Measurements from ENCODE around the gene AMOTL2. TPM values are rescaled to one million over a fixed set of nuclear protein-coding genes. Genes with fewer than 3 reads are reported as not detected.

The AMOTL2 gene
- total RNA-seq, 1 experiment from 2014 or later, result 153 TPM

DNA sequence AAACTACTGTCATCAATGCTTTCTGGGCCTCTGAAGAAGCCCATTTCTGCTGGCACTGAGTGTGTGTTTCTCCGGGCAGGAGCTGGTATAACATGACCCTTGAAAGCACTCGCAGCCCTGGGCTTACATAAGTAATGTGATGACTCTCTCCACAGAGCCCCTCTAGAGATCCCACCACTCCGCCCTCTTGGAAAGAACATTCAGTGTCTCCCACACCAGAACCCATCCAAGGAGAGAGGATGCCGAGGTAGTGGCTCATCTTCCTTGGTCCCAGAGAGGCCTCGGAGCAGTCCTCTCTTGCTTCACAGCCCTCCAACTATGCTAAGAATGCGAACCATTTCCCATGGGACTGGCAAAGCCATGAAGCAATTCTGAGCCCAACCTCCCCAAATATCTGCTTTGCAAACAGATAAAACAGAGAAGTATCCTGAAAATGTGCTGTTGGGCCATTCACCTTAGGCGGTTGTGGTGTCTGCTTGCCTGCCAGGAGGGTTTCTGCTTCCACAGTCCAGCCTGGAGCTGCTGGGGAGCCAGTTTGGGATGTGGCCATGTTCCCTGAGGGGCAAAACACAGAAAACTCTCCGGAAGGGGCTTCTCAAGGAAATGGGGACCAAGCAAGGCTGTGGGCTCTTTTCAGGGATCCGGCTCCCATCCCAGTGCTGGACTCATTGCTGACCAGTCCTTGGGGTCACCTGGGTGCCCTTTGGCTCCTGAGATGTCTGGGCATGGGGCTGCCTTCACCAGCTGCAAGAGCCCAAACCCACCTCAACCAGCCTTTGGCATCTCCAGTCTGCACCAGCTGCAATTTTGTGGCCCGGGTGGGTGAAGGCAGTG, 47.3 kb downstream of the AMOTL2 start:
- intact Hi-C loops (cut with micrococcal nuclease; ENCODE audit: unreplicated experiment), result no loop called here
- H3K4me3 Mint-ChIP-seq (ENCODE audit: low read depth, unreplicated experiment), result no peak overlapping the region
- no TSS peak for BruUV-seq (replicated peaks)
- H3K27ac Mint-ChIP-seq (ENCODE audit: unreplicated experiment), result peak overlapping the region; percentile 20
- DNase-seq, result peak; percentile 68
- H3K4me1 Mint-ChIP-seq (ENCODE audit: low read depth, unreplicated experiment), result peaks cover 80% of the 10 kb centered on the region
- CTCF ChIA-PET, result interaction anchor here (1.1 kb wide), 2 partner anchors 18 to 55 kb away, joined by 3 read pairs; no protein-coding TSS in a partner anchor
- no peaks in the 10 kb centered on the region for H3K36me3 Mint-ChIP-seq (ENCODE audit: insufficient read depth, unreplicated experiment)
- TF ChIP-seq, protein P1, sequence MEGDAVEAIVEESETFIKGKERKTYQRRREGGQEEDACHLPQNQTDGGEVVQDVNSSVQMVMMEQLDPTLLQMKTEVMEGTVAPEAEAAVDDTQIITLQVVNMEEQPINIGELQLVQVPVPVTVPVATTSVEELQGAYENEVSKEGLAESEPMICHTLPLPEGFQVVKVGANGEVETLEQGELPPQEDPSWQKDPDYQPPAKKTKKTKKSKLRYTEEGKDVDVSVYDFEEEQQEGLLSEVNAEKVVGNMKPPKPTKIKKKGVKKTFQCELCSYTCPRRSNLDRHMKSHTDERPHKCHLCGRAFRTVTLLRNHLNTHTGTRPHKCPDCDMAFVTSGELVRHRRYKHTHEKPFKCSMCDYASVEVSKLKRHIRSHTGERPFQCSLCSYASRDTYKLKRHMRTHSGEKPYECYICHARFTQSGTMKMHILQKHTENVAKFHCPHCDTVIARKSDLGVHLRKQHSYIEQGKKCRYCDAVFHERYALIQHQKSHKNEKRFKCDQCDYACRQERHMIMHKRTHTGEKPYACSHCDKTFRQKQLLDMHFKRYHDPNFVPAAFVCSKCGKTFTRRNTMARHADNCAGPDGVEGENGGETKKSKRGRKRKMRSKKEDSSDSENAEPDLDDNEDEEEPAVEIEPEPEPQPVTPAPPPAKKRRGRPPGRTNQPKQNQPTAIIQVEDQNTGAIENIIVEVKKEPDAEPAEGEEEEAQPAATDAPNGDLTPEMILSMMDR (IDR thresholded peaks at IDR 0.05; ENCODE audit: unreplicated experiment), result no peak
- no peaks in the 10 kb centered on the region for H3K27me3 Mint-ChIP-seq (ENCODE audit: unreplicated experiment)
- no peaks in the 10 kb centered on the region for H3K9me3 Mint-ChIP-seq (ENCODE audit: low read depth, unreplicated experiment)

DNA sequence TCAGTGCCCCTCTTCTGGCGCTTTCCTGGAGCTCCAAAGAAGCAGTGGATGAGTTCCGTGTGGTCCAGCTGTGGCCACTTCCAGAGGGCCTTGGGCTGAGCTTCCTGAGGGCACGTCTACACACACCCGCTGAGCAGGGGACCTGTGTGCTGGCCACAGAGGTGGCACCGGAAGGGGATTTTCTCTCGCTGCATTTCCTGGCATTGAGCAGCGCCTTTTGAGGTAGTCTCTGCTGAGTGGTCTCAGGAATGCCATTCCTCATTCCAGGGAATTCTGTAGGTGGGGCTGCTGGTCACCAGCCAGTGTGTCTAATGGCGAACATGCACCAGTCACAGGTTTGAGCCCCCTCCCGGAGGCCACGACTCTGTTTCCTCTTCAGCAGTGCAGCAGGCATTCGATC, 48.1 kb downstream of the AMOTL2 start:
- H3K27ac Mint-ChIP-seq (ENCODE audit: unreplicated experiment), result no peak overlapping the region
- H3K4me1 Mint-ChIP-seq (ENCODE audit: low read depth, unreplicated experiment), result peaks cover 72% of the 10 kb centered on the region
- DNase-seq, result no peak
- no peaks in the 10 kb centered on the region for H3K27me3 Mint-ChIP-seq (ENCODE audit: unreplicated experiment)
- CTCF ChIA-PET, result interaction anchor here (1.2 kb wide), 1 partner anchor 49 kb away, joined by 5 read pairs; the partner anchor contains the start of gene AMOTL2
- no peak overlapping the region for H3K4me3 Mint-ChIP-seq (ENCODE audit: low read depth, unreplicated experiment)
- intact Hi-C loops (cut with micrococcal nuclease; ENCODE audit: unreplicated experiment), result no loop called here
- no peaks in the 10 kb centered on the region for H3K9me3 Mint-ChIP-seq (ENCODE audit: low read depth, unreplicated experiment)
- TF ChIP-seq, protein P1 (IDR thresholded peaks at IDR 0.05; ENCODE audit: unreplicated experiment), result no peak
- BruUV-seq (replicated peaks), result no TSS peak
- H3K36me3 Mint-ChIP-seq (ENCODE audit: insufficient read depth, unreplicated experiment), result no peaks in the 10 kb centered on the region

DNA sequence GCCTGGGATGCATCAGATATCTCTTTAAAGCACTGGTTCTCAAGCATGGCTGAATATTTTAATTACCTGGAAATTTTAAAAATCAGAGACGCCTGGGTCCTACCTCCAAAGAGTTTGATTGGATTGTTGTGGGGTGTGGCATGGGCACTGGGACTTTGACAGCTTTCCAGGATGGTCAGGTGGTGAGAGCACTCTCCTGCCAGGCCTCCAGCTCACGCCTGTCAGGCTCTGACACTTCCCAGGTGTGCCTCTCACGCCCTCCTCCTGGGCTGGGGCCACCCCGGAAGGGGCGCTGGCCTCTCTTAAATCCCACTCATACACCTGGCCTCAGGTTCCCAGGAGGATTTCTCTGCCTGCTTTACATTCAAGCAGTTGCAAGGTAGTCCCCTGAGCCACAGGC, 48.5 kb downstream of the AMOTL2 start:
- H3K4me1 Mint-ChIP-seq (ENCODE audit: low read depth, unreplicated experiment), result peaks cover 72% of the 10 kb centered on the region
- peak overlapping the region; percentile 34 for H3K27ac Mint-ChIP-seq (ENCODE audit: unreplicated experiment)
- intact Hi-C loops (cut with micrococcal nuclease; ENCODE audit: unreplicated experiment), result no loop called here
- TF ChIP-seq, protein P1 (IDR thresholded peaks at IDR 0.05; ENCODE audit: unreplicated experiment), result no peak
- H3K4me3 Mint-ChIP-seq (ENCODE audit: low read depth, unreplicated experiment), result no peak overlapping the region
- BruUV-seq (replicated peaks), result no TSS peak
- H3K27me3 Mint-ChIP-seq (ENCODE audit: unreplicated experiment), result no peaks in the 10 kb centered on the region
- DNase-seq, result no peak
- no peaks in the 10 kb centered on the region for H3K36me3 Mint-ChIP-seq (ENCODE audit: insufficient read depth, unreplicated experiment)
- CTCF ChIA-PET, result interaction anchor here (1.2 kb wide), 1 partner anchor 49 kb away, joined by 5 read pairs; the partner anchor contains the start of gene AMOTL2
- H3K9me3 Mint-ChIP-seq (ENCODE audit: low read depth, unreplicated experiment), result no peaks in the 10 kb centered on the region

DNA sequence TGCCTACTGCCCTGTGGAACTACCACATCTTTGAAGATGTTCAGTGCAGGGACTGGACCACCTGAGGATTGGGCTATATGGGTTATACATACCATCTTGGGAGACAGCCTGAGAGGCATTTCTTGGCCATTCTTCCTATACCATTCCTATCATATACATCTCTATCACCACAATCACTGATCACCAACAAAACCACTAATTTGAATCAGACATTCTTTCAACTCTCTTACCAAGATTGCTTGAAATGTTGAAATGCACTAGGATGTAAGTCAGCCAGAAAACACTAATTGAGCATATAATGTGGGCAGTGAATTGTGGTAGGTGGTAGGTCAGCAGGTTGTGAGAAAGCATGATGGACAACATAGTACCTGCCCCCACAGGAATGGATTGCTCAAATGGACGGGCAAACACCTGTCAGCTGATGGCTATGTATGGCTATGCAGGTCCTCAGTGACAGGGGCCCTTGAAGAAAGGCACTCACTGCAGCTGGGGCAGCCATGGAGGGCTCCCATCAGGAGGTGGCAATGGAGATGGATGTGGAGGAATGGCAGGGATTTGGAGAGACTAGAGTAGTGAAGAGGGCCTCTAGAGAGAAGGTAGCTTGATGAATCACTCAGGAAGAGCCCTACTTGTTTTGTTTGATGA, 49.1 kb downstream of the AMOTL2 start:
- TF ChIP-seq, protein P1 (IDR thresholded peaks at IDR 0.05; ENCODE audit: unreplicated experiment), result no peak
- Mint-ChIP-seq H3K36me3 (ENCODE audit: insufficient read depth, unreplicated experiment) (no peaks in the 10 kb centered on the region), H3K27me3 (ENCODE audit: unreplicated experiment) (no peaks in the 10 kb centered on the region), H3K4me1 (ENCODE audit: low read depth, unreplicated experiment) (peaks cover 72% of the 10 kb centered on the region), H3K9me3 (ENCODE audit: low read depth, unreplicated experiment) (no peaks in the 10 kb centered on the region), H3K27ac (ENCODE audit: unreplicated experiment) (peak overlapping the region; percentile 34), H3K4me3 (ENCODE audit: low read depth, unreplicated experiment) (no peak overlapping the region)
- no peak for DNase-seq
- CTCF ChIA-PET, result interaction anchor here (1.2 kb wide), 1 partner anchor 49 kb away, joined by 5 read pairs; the partner anchor contains the start of gene AMOTL2
- no TSS peak for BruUV-seq (replicated peaks)
- intact Hi-C loops (cut with micrococcal nuclease; ENCODE audit: unreplicated experiment), result no loop called here

All from Calu3 (cell line).